ENCODE results near the gene GRIN2C.

DNA sequence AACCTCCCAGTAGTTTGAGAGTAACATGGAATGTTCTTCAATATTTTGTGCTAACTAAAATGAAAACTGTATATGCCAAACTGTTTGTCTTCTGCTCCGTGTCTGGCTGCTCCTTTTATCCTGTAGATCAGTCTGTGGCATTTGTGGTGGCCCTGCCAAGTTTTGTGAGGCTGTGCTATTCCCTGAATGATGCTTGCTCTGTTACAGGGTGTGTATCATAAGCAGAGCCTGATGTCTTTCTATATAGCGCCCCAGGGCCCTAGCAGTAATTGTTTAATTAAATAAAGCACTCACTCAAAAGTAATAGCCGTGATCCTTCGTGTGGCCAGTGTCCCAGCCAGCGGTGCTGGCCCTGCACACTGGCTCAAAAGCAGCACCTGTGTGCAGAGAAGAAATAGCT, 55.7 kb downstream of the GRIN2C start:
- TF ChIP-seq, protein P1, sequence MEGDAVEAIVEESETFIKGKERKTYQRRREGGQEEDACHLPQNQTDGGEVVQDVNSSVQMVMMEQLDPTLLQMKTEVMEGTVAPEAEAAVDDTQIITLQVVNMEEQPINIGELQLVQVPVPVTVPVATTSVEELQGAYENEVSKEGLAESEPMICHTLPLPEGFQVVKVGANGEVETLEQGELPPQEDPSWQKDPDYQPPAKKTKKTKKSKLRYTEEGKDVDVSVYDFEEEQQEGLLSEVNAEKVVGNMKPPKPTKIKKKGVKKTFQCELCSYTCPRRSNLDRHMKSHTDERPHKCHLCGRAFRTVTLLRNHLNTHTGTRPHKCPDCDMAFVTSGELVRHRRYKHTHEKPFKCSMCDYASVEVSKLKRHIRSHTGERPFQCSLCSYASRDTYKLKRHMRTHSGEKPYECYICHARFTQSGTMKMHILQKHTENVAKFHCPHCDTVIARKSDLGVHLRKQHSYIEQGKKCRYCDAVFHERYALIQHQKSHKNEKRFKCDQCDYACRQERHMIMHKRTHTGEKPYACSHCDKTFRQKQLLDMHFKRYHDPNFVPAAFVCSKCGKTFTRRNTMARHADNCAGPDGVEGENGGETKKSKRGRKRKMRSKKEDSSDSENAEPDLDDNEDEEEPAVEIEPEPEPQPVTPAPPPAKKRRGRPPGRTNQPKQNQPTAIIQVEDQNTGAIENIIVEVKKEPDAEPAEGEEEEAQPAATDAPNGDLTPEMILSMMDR (IDR thresholded peaks at IDR 0.05; ENCODE audit: low read length): no peak
- no peak for TF ChIP-seq EZH2 (optimal IDR thresholded peaks at IDR 0.05; ENCODE audit: low read depth, low read length)
- TF ChIP-seq EZH2phosphoT487 (IDR thresholded peaks at IDR 0.05; ENCODE audit: low read length): no peak
